ENCODE data around the gene ING4.

GRCh38 chr12:6693832-6694355, 31.0 kb upstream of the ING4 start:
- TF ChIP-seq CTCF (IDR thresholded peaks at IDR 0.05) (no peak), POLR2AphosphoS5 (IDR thresholded peaks at IDR 0.05) (no peak), POLR2A (IDR thresholded peaks at IDR 0.05) (no peak), EP300 (IDR thresholded peaks at IDR 0.05) (no peak)

Data from upper lobe of left lung (tissue), 4 donors.